Jurkat, Clone E6-1 (cell line): ENCODE measurements around the gene ASAP2.
A peak's percentile ranks its signal among the peaks of the same experiment; 100 is the strongest.

Experiments used
- DNase-seq: peaks from one replicate; pipeline ENCODE4 v3.0.0-alpha.2; 2011; ENCODE audit warnings: low read depth, low spot score
- H3K4me3 ChIP-seq: 2 replicates; pipeline ENCODE4 v1.5.1; 2011; ENCODE audit warnings: mild to moderate bottlenecking, low read length, control low read depth, moderate library complexity

ASAP2 gene

DNA sequence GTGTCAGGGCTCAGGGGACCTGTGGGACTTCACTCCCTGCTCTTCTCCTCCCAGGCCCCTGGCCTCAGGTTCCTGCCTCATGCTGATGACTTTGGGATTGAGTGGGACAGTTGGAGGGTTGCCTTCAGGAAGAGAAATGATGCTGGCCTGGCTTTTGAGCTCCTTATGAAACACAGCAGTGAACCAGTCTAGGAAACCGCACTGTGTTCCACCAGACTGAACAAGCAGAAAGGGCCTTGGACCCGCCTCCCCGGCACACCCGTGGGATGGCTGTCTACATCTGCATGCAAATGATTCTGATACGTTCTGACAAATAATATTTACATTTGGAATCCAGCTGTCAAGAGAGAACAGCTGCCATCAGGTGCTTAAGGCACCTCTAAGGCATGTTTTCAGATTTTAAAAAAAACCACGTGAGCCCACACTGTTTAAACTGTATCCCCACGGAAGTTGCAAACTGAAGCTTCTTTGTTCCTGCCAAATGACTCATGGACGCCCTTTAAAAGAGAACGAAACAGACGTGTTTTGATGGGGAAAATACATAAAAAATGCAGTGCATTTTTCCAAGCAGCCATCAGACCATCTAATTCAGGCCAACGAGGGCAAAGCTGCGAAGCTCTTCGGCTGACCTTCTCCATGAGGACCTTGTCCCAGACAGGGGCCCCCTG is 27.6 kb upstream of the ASAP2 start:
- no peak for DNase-seq
- no peak overlapping the region for H3K4me3 ChIP-seq

DNA sequence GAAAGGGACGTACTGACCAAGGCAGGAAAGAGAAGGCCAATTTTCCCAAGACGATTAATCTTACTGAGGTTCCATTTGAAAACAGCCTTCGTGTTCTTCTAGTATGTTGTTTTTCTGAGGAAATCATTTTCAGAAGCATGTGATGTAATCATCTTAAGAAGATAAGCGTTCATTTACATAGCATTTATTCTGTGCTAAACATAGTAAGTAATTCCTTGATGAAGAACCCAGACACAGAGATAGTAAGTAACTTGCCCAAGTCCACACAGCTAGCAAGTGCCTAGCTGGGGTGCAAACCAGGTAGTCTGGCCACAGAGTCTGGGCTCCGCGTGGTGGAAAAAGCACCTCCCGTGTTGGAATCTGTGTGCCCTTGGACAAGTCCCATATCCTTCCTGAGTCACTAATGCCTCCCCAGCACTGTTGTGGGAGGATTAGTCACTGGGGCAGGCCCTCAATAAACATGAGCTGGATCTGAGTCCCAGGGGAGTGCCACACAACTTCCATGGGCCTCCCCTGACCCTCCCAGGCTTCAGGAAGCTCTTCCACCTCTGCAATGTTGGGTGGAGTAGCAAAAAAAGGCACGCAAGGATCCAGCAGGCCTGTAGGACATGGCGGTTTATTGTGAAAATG is 26.9 kb upstream of the ASAP2 start:
- no peak overlapping the region for H3K4me3 ChIP-seq
- DNase-seq = no peak

GRCh38 chr2:9184361-9184760 is 22.3 kb upstream of the ASAP2 start:
- H3K4me3 ChIP-seq = no peak overlapping the region
- DNase-seq = no peak

DNA sequence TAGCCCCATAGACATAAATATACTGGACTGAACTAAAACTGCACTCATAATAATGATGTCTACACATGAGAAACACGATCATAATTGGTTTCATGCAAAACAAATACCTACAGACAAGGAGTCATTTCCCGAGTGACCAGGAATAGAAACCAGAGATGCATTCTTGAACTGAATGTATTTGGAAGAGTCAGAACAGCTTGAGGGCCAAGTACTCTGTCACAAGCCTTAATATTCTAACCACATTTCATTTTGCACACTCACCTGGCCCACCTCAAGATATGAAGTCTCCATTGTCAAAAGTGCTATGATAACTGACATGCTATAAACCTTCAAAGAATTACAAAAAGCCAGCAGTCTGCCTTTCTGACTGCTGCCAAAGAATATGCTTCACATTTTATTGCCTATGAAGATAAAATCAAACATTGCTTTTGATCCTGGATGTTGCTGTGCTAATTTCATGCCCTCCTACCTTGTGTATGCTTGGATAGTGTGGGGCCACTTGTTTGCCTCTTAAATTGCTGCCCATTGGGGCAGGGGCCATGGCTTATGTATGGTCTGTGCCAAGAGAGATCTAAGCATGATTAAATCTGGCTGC is 18.9 kb upstream of the ASAP2 start:
- H3K4me3 ChIP-seq = no peak overlapping the region
- no peak for DNase-seq

DNA sequence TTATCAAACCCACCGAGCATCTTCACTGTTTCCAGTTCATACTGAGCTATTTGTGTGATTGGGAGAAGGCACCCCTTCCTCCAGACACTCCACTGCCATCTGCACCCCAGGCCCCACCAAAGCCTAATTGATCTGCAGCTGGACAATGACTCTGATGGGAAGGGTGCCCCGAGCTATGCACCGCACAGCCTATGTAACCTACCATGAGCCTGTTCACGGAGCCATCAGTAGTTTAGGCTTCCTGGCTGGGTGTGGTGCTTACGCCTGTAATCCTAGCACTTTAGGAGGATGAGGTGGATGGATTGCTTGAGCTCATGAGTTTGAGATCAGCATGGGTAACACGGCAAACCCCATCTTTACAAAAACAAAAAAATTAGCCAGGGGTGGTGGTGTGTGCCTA is 17.8 kb upstream of the ASAP2 start:
- no peak for DNase-seq
- H3K4me3 ChIP-seq = no peak overlapping the region

DNA sequence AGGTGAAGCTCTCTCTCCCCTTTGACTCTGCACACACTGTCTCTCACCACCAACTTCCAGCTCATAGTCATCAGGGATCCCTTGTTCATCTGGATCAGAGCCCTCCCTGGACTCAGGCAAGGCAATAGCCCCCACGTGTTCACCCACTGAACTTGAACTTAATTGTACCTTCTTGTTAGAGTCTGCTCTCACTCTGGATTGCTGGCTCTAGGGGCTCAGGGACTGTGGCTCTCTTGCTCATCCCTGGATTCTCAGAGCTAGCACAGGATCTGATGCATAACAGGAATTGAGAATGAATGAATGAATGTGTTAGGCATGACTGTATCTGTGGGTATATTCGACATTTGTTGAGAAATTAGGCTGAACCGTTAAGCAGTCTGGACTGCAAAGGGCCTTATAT is 16.7 kb upstream of the ASAP2 start:
- no peak for DNase-seq
- no peak overlapping the region for H3K4me3 ChIP-seq

GRCh38 chr2:9191041-9191481 is 15.6 kb upstream of the ASAP2 start:
- no peak for DNase-seq
- H3K4me3 ChIP-seq = no peak overlapping the region

DNA sequence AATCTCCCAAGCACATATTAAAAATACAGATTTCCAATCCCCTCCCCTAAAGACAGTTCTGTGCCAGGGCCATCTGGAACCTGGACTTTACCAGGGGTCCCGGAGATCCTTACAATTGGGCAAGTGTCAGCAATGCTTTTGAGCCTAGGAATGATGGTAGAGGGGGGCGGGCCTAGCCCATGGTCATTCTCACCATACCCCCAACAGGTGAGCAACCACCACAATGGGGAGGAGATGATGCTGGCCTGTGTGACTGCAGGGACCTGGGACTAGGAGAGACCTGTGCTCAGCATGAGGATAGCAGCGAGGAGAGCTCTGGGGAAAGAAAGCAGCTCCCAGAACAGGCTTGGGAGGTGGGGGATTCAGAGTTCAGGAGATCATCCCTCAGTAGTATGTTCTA is 13.9 kb upstream of the ASAP2 start:
- no peak for DNase-seq
- no peak overlapping the region for H3K4me3 ChIP-seq

DNA sequence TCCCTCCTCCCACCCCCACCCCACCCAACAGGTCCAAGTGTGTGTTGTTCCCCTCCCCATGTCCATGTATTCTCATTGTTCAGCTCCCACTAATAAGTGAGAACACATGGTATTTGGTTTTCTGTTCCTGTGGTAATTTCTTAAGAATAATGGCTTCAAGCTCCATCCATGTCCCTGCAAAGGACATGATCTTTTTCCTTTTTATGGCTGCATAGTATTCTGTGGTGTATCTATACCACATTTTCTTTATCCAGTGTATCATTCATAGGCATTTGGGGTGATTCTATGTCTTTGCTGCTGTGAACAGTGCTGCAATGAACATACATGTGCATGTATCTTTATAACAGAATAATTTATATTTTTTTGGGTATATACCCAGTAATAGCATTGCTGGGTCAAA is 12.3 kb upstream of the ASAP2 start:
- H3K4me3 ChIP-seq = no peak overlapping the region
- DNase-seq = no peak

GRCh38 chr2:9196637-9197036 is 10.0 kb upstream of the ASAP2 start:
- no peak overlapping the region for H3K4me3 ChIP-seq
- DNase-seq = no peak

GRCh38 chr2:9197916-9198315 is 8.7 kb upstream of the ASAP2 start:
- H3K4me3 ChIP-seq = no peak overlapping the region
- DNase-seq = no peak

DNA sequence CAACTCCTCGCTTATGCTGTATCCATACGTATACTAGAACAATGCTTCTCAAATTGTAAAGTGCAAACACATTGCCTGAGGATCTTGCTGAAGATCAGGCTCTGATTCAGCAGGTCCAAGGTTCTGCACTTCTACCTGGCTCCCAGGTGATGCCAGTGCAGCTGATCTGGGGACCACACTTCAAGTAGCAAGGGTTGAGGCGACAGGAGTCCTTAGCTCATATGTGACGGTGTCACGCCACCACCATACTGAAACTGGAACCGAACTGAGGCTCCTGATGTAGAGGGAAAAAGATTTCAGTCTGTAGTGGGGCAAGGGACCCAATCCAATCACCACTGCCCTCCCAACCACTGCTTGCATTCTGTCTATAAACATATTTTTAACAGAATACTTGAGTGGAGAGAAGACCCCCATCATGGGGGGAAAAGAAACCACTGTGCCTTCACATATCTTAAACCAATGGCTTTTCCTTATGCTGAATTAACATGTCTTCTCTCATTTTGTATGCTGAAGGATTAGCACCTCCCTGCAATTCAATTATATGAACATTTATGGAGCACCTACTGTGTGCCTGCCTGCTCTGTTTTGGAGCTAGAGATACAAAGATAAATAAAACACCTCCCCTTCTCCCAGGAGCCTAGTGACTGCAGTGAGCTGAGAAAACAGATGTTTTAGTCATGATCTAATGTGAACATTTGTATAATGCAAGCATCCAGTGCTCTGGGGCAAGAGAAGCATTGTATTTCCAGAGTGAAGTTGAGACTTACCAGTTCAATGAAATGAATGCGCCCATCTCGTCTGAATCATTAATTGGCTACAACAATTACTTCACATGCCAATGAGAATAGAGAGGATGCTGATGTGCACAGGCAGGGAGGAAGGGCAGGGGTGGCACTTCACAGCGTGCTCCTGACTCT is 6.6 kb upstream of the ASAP2 start:
- DNase-seq = no peak
- H3K4me3 ChIP-seq = no peak overlapping the region

- H3K4me3 ChIP-seq = no peak overlapping the region
- DNase-seq = no peak
Measured at GRCh38 chr2:9200633-9201015, 6.0 kb upstream of the ASAP2 start.

DNA sequence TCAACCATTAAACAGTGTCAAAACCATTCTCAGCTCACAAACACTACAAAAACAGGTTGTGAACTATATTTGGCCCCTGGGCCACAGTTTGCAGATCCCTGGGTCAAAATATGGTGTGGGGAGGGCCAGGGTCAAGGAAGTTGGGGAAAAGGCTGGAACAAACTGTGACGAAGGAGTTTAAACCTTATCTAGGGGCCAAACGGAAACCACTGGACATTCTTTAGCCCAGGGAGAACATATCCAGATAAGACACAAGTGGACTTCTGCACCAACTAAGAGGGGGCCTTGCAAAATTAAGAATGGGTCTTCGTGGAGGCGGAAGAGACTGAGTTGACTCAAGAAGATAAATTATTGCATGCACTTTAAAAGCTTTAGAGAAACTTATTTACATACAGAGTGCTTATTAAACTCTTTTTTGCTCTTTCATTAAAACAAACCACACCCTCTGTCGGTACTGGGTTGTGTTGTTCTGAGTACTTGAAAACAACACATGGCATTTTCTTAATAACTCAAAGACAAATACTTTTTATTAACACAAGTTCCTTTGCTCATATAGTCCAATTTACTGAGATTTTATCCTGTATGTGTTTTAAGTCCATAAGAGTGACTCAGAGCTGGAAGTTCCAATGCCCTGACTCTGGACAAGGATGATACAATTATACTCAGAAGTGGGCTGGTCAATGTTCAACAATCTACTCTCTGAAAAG is 5.3 kb upstream of the ASAP2 start:
- no peak overlapping the region for H3K4me3 ChIP-seq
- DNase-seq = no peak

DNA sequence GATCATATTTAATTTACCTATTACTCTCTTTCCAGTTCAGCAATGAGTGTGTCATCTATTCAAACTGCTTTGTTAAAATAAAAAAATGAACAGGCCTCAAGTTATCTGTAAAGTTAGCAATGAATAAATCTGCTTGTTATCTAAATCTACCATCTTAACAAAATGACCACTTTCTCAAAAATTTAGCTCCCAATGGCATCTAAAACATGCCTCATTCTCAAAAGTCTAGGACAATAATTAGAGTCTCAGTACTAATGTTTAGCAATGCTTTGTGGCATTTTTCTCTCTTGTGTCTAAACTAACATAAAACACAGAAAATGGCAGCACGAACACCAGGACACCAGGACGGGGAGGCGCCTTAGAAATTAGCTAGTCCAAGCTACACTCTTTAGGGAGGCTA is 3.6 kb upstream of the ASAP2 start:
- H3K4me3 ChIP-seq = no peak overlapping the region

DNA sequence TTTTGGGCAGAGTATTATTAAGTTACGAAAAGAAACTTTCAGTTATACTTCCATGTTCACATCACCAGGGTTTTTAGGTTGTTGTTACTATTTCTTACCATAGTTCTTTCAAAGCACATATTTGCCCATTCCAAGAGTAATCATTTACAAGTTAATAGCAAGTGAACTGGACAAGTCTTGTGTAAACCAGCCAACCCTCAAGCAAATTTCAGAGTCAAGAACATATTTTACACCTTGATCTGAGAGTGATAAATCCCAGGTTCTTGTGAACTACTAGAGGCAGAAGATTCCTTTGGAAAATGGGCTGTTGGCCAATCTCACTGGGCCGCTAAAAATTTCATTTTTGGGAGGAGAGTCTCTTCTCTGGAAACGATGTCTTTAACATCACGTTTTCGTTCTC is 2.7 kb upstream of the ASAP2 start:
- no peak for DNase-seq
- no peak overlapping the region for H3K4me3 ChIP-seq

More for the DNA sequence above, 3.6 kb upstream of the ASAP2 start:
- no peak for DNase-seq

DNA sequence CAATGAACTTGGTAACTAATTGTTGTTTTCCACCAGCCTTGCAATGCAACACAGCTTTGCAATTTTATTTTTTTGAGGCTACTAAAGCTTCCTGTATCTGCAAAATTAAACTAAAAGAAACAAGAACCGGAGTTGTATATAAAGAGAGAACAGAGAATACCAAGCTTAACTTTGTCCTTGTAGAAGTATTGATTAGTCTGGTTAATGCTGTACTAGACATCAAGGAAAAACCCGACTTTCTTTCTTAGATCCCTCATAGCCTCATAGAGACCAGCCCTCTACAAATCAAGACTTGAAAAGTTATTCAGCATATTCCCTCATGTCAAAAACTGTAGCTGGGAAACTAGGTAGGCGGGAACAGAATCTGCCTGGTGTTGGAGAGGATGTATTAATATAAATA is 1.7 kb upstream of the ASAP2 start:
- H3K4me3 ChIP-seq = no peak overlapping the region
- DNase-seq = no peak

DNA sequence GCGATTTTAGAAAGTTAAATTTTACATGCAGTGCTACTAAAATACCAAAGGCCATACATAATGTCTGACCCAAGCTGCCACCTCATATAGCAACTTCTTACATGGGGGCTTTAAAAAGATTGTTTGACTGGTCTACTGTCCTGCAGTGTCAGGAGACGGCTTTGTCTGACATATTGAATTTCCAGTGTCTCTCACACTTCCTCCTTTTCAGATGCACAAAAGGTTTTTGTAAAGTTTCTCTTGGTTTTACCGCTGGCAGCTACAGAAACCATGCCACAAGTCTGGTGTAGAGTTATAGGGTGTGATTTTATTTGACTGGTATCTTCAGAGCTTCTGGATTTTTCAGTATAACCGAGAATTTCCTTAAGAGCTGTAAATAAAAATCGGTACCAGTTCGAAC is 1.1 kb upstream of the ASAP2 start:
- no peak for DNase-seq
- peak overlapping the region; percentile 75 for H3K4me3 ChIP-seq

GRCh38 chr2:9206991-9207640 is 504 bp downstream of the ASAP2 start:
- H3K4me3 ChIP-seq = peak overlapping the region; percentile 60
- DNase-seq = no peak
